OCI-LY1 (cell line): ENCODE measurements around the gene RAB11A.

Experiments
- H2AFZ ChIP-seq: fragments of 200-600 bp; sonication (generic), shearing (Covaris generic); 2 replicates; pipeline ENCODE4 v1.6.0; 2014; ENCODE audit warnings: antibody characterized with exemption, mild to moderate bottlenecking, low read length
- H3F3A ChIP-seq: fragments of 200-600 bp; sonication (generic), shearing (Covaris generic); 2 replicates; pipeline ENCODE4 v1.6.0; 2014; ENCODE audit warnings: mild to moderate bottlenecking, antibody characterized with exemption, low read length, moderate library complexity; ENCODE audit not compliant: insufficient read depth
- H3K27ac ChIP-seq: fragments of 200-600 bp; sonication (generic); 2 replicates; pipeline ENCODE4 v1.5.1; 2014; ENCODE audit warnings: low read length, mixed run types, mild to moderate bottlenecking, low read depth; ENCODE audit not compliant: poor library complexity, severe bottlenecking
- H3K27me3 ChIP-seq: fragments of 200-600 bp; sonication (generic); 2 replicates; pipeline ENCODE4 v1.6.0; 2014; ENCODE audit warnings: antibody characterized with exemption, mild to moderate bottlenecking, low read length, moderate library complexity; ENCODE audit not compliant: insufficient read depth
- H3K36me3 ChIP-seq: fragments of 200-600 bp; sonication (generic); 2 replicates; pipeline ENCODE4 v1.6.1; 2014; ENCODE audit warnings: mild to moderate bottlenecking, antibody characterized with exemption, low read length, moderate library complexity, mixed read lengths; ENCODE audit not compliant: insufficient read depth
- H3K4me1 ChIP-seq: fragments of 200-600 bp; sonication (generic); 2 replicates; pipeline ENCODE4 v1.5.1; 2014; ENCODE audit warnings: mild to moderate bottlenecking, low read length, moderate library complexity; ENCODE audit not compliant: insufficient read depth, severe bottlenecking
- H3K4me2 ChIP-seq: fragments of 200-600 bp; sonication (generic), shearing (Covaris generic); 2 replicates; pipeline ENCODE4 v1.6.1; 2014; ENCODE audit warnings: low read length
- H3K4me3 ChIP-seq: fragments of 200-600 bp; sonication (generic); 2 replicates; pipeline ENCODE4 v1.5.1; 2014; ENCODE audit warnings: low read length, low read depth, mild to moderate bottlenecking, mixed read lengths; ENCODE audit not compliant: poor library complexity, severe bottlenecking
- H3K79me2 ChIP-seq: fragments of 200-600 bp; shearing (Covaris generic); 2 replicates; pipeline ENCODE4 v1.6.1; 2016; ENCODE audit warnings: mixed run types, low read length, mixed read lengths; ENCODE audit not compliant: insufficient read depth
- H3K9ac ChIP-seq: fragments of 200-600 bp; sonication (generic), shearing (Covaris generic); 2 replicates; pipeline ENCODE4 v1.6.1; 2014; ENCODE audit warnings: mild to moderate bottlenecking, low read length, mixed read lengths
- H3K9me2 ChIP-seq: fragments of 200-600 bp; sonication (generic), shearing (Covaris generic); 2 replicates; pipeline ENCODE4 v1.6.1; 2014; ENCODE audit warnings: low read depth, mild to moderate bottlenecking, low read length, mixed read lengths
- H3K9me3 ChIP-seq: fragments of 200-600 bp; shearing (Covaris generic); 2 replicates; pipeline ENCODE4 v1.6.1; 2014; ENCODE audit warnings: low read length, mixed read lengths
- H4K20me1 ChIP-seq: fragments of 200-600 bp; sonication (generic), shearing (Covaris generic); 2 replicates; pipeline ENCODE4 v1.6.0; 2016; ENCODE audit warnings: mild to moderate bottlenecking, low read length; ENCODE audit not compliant: insufficient read depth
- EZH2 ChIP-seq: fragments of 200-600 bp; sonication (generic), shearing (Covaris generic); IDR thresholded peaks from 2 replicates; pipeline ENCODE4 v1.8.0; 2017; ENCODE audit warnings: borderline replicate concordance, mixed run types, mild to moderate bottlenecking, antibody characterized with exemption, low read length, moderate library complexity, mixed read lengths
- TF ChIP-seq, protein P1 (sequence below): fragments of 200-600 bp; sonication (generic), shearing (Covaris generic); IDR thresholded peaks from 2 replicates; pipeline ENCODE4 v1.5.1; 2017; ENCODE audit warnings: mild to moderate bottlenecking, antibody characterized with exemption, low read length, moderate library complexity, mixed read lengths

RAB11A gene

DNA sequence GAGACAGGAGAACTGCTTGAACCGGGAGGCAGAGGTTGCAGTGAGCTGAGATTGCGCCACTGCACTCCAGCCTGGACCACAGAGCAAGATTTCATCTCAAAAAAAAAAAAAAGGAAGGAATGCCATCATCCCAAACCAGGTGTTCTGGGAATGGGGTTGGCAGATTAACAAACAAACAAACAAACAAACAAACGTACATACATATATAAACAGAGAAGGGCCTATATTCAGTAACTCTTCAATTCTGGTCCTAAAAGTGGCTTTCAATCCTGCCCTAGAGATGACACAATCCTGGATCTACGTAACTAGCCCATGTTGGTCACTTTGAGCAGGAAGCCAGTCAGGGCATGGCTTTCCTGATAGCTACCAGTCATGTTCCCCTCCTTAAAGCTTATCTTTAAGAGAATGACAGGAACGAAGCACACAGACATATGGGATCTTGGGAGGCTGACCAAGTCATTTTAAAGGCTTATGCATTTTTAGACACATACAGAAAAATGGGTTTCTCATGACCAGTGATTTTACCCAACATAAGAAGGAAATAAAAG is 29.9 kb upstream of the RAB11A start:
- no peaks in the 10 kb centered on the region for H3K36me3 ChIP-seq
- H3K4me2 ChIP-seq: no peak overlapping the region
- H2AFZ ChIP-seq: no peak overlapping the region
- H3K9me3 ChIP-seq: no peaks in the 10 kb centered on the region
- H3K27ac ChIP-seq: no peak overlapping the region
- H3K4me1 ChIP-seq: peaks cover 6% of the 10 kb centered on the region
- H3K27me3 ChIP-seq: no peaks in the 10 kb centered on the region
- H3K79me2 ChIP-seq: no peaks in the 10 kb centered on the region
- no peak overlapping the region for H3K9ac ChIP-seq
- no peak for TF ChIP-seq EZH2
- TF ChIP-seq, protein P1, sequence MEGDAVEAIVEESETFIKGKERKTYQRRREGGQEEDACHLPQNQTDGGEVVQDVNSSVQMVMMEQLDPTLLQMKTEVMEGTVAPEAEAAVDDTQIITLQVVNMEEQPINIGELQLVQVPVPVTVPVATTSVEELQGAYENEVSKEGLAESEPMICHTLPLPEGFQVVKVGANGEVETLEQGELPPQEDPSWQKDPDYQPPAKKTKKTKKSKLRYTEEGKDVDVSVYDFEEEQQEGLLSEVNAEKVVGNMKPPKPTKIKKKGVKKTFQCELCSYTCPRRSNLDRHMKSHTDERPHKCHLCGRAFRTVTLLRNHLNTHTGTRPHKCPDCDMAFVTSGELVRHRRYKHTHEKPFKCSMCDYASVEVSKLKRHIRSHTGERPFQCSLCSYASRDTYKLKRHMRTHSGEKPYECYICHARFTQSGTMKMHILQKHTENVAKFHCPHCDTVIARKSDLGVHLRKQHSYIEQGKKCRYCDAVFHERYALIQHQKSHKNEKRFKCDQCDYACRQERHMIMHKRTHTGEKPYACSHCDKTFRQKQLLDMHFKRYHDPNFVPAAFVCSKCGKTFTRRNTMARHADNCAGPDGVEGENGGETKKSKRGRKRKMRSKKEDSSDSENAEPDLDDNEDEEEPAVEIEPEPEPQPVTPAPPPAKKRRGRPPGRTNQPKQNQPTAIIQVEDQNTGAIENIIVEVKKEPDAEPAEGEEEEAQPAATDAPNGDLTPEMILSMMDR: no peak
- H4K20me1 ChIP-seq: no peaks in the 10 kb centered on the region
- H3K9me2 ChIP-seq: no peaks in the 10 kb centered on the region
- no peaks in the 10 kb centered on the region for H3F3A ChIP-seq
- H3K4me3 ChIP-seq: no peak overlapping the region

DNA sequence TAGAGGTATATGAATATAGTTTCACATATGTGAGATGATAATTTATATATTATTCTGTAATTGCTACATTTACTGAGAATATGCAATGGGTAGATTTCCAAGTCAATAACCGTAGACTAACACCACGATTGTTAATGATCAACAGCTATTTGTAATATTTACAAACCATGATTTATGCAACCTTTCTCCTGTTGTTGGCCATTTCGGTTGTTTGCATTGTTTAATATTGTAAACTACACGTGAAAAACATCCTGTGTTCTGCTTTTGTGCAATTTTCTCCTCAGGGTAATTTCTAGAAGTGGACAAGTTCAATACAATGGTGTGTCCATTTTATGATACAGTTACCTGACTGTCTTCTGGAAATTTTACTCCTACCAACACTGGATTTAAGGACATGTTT is 29.3 kb upstream of the RAB11A start:
- Histone ChIP-seq H3K9me2 (no peaks in the 10 kb centered on the region), H3K79me2 (no peaks in the 10 kb centered on the region), H2AFZ (no peak overlapping the region), H3K9me3 (no peaks in the 10 kb centered on the region), H3F3A (no peaks in the 10 kb centered on the region), H3K4me2 (no peak overlapping the region), H3K27me3 (no peaks in the 10 kb centered on the region), H3K9ac (no peak overlapping the region), H3K36me3 (no peaks in the 10 kb centered on the region), H3K27ac (no peak overlapping the region), H4K20me1 (no peaks in the 10 kb centered on the region), H3K4me1 (peaks cover 6% of the 10 kb centered on the region), H3K4me3 (no peak overlapping the region)
- no peak for TF ChIP-seq EZH2
- TF ChIP-seq, protein P1: no peak

DNA sequence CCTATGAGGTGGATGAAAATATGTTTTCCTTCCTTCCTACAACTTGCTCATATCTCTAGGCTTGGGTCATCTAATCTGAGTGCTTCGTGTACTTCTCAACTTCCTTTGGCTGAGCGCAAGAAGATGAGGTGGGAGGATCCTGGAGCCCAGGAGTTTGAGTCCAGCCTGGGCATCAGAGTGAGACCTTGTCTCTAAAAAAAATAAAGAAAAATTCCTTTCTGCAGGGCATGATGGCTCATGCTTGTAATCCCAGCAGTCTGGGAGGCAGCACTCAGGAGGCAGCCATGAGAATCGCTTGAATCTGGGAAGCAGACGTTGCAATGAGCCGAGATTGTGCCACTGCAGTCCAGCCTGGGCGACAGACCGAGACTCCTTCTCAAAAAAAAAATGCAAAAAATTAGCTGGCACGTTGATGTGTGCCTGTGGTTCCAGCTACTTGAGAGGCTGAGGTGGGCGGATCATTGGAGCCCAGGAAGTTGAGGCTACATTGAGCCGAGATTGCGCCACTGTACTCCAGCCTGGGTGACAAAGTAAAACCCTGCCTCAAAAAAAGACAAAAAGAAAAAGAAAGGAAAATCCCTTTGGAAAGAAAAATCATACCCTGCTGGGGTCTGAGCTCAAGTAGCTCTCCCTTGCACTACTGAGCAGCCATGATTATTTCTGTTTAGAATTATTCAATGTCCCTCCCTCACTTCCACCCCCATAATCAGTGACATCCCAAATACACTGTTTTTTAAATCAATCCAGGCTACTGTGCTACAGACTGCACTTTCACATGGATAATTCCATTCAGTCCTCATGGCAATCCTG is 28.0 kb upstream of the RAB11A start:
- H3K27ac ChIP-seq: no peak overlapping the region
- H3K4me3 ChIP-seq: no peak overlapping the region
- no peaks in the 10 kb centered on the region for H3K9me2 ChIP-seq
- H3K27me3 ChIP-seq: no peaks in the 10 kb centered on the region
- H4K20me1 ChIP-seq: no peaks in the 10 kb centered on the region
- H3F3A ChIP-seq: no peaks in the 10 kb centered on the region
- H3K9ac ChIP-seq: no peak overlapping the region
- H3K4me1 ChIP-seq: peaks cover 6% of the 10 kb centered on the region
- no peak for TF ChIP-seq EZH2
- TF ChIP-seq, protein P1: no peak
- H2AFZ ChIP-seq: no peak overlapping the region
- no peaks in the 10 kb centered on the region for H3K9me3 ChIP-seq
- H3K36me3 ChIP-seq: no peaks in the 10 kb centered on the region
- H3K4me2 ChIP-seq: no peak overlapping the region
- no peaks in the 10 kb centered on the region for H3K79me2 ChIP-seq
